Loucy (cell line): ENCODE measurements around the gene IP6K3.

Source experiments
- EZH2phosphoT487 ChIP-seq: fragments of 200-600 bp; IDR thresholded peaks from 2 replicates; pipeline ENCODE4 v1.6.1; 2018; ENCODE audit warnings: antibody characterized with exemption, mild to moderate bottlenecking, moderate library complexity, borderline replicate concordance
- TF ChIP-seq, protein P1 (sequence below): fragments of 200-600 bp; sonication (generic); conservative IDR thresholded peaks from 2 replicates; pipeline ENCODE4 v1.5.1; 2014; ENCODE audit warnings: mild to moderate bottlenecking, antibody characterized with exemption, low read length

DNA sequence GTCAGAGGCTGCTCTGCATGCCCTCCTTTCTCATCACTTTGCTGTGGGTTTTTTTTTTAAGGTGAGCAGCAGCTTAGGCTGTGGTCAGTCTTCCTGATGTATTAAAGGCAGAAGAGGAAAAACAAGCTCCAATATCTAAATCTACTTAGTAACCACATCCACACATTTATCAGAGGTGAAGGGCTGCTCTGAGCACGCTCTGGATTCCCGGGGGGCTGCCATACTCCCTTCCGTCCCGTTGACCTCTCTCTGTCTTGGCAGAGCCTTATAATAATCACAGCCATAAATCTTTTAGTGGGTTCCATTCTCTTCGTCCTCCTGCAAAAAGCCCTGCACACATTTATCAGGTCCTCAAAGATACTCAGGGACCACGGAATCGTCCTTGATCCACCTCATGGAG, 44.9 kb upstream of the IP6K3 start:
- TF ChIP-seq, protein P1, sequence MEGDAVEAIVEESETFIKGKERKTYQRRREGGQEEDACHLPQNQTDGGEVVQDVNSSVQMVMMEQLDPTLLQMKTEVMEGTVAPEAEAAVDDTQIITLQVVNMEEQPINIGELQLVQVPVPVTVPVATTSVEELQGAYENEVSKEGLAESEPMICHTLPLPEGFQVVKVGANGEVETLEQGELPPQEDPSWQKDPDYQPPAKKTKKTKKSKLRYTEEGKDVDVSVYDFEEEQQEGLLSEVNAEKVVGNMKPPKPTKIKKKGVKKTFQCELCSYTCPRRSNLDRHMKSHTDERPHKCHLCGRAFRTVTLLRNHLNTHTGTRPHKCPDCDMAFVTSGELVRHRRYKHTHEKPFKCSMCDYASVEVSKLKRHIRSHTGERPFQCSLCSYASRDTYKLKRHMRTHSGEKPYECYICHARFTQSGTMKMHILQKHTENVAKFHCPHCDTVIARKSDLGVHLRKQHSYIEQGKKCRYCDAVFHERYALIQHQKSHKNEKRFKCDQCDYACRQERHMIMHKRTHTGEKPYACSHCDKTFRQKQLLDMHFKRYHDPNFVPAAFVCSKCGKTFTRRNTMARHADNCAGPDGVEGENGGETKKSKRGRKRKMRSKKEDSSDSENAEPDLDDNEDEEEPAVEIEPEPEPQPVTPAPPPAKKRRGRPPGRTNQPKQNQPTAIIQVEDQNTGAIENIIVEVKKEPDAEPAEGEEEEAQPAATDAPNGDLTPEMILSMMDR = no peak
- no peak for TF ChIP-seq EZH2phosphoT487
